GM21529 (cell line): ENCODE measurements around the gene PIGH.
"Not testable (repeated sequence)": the region's sequence is repeated elsewhere in the genome, so short reads cannot be mapped to it uniquely, and the experiment has no call there.

Experiments
- ATAC-seq: cut with Tn5 transposase; IDR thresholded peaks from one replicate; pipeline ENCODE4 v1.9.1; 2021; ENCODE audit not compliant: unreplicated experiment

Gene PIGH, protein sequence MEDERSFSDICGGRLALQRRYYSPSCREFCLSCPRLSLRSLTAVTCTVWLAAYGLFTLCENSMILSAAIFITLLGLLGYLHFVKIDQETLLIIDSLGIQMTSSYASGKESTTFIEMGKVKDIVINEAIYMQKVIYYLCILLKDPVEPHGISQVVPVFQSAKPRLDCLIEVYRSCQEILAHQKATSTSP

DNA sequence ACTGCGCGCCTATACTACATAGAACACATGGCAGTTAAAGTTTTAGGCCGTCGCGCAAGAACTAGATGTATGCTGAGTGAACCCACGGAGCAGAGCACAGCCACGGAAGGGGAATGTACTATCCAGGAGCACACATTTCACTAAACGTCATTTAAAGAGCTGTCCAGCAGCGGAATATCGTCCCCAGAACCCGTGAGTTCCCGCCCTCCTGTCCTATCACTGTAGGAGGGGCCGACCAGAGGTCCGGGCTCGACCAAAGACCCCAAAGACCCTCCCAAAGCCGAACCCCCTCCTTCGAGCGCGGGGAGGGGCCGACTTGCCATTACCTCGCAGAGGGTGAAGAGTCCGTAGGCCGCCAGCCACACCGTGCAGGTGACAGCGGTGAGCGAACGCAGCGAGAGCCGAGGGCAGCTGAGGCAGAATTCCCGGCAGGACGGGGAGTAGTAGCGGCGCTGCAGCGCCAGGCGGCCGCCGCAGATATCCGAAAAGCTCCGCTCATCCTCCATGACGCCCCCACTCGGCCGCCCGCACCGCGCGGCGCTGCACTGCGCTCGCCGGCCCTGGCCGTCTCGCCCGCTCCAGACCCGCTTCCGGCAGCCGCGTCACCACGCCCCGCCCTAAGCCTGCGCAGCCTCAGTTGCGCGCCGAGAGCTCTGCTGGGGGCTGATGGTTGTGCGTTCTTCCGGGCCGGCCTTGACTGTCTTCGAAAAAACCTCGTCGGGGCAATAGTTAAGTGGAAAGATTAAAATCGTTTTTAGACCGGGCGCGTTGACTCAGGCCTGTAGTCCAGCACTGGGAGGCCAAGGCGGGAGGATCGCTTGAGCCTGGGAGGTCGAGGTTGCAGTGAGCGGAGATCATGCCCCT, at the start of gene PIGH:
TSS of gene PIGH (minus strand) at position 571 of the 864 bp plus-strand sequence. CDS start at position 506, 65 bp downstream.
- ATAC-seq = peak; percentile 84

DNA sequence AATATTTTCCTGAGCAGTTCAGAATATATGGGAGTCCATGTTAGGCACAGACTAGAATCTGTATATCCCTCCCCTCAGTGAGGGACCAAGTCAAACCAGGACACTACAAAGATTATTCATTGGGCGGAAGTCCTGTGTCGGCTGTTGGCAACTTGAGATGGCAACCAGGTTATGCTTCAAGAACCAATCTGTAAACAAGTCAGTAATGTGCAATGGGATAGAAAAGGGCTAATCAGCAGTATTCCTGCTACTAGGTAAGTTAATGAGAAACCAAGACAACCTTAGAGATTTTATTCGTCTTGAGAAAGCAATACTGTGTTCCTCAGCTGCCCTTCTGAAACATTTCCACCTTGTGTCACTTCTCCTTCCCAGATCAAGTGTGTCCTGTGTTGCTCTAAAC, 46.1 kb upstream of the PIGH start:
- no peak for ATAC-seq

DNA sequence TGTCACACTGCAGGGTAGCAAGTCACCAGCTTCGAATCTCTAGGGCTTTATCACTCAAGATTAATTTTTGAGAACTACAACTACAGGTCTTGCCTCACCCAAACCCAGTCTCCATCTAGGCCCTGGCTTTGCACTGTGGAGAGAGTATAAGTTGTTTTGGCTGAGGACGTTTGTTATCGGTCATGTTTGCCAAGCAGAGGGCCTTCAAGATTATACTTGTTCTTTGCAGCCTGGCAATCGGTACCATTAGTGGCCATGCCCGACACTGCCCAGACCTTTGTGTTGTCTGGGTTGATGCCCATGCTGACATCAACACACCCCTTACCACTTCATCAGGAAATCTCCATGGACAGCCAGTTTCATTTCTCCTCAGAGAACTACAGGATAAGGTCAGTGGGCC, 45.3 kb upstream of the PIGH start:
- no peak for ATAC-seq

DNA sequence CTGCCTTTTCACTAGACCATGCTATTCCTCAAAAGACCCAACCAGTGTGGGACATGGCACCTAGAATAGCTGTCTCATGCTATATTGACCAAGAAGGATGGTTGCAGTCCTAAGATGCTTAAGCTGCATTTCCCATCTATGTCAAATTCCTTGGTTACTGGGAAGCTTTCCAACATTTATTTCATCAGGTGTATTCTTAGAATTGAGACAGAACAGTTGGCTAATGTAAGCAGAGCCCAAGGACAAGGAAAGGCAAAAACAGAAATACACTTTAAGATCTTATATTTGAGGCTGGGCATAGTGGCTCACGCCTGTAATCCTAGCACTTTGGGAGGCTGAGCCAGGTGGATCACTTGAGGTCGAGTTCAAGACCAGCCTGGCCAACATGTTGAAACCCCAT, 44.4 kb upstream of the PIGH start:
- ATAC-seq = no peak

DNA sequence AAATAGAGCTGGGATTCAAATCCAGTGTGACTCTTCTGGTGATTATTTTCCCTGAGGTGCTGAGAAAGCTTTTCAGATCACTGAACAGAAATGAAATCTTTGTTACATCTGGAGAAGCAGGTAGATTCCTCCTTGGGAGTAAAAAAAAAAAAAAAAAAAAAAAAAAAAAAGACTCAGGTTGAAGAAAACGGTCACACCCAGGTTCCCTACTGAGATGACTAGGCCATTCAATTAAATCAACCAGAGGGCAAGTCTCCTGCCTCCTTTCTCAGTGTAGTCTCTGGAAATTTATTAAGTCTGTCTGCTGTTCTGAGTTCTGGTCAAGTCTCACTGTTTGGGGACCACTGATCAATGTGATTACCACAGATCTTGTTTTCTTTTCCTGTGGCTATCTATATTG, 43.6 kb upstream of the PIGH start:
- no peak for ATAC-seq

DNA sequence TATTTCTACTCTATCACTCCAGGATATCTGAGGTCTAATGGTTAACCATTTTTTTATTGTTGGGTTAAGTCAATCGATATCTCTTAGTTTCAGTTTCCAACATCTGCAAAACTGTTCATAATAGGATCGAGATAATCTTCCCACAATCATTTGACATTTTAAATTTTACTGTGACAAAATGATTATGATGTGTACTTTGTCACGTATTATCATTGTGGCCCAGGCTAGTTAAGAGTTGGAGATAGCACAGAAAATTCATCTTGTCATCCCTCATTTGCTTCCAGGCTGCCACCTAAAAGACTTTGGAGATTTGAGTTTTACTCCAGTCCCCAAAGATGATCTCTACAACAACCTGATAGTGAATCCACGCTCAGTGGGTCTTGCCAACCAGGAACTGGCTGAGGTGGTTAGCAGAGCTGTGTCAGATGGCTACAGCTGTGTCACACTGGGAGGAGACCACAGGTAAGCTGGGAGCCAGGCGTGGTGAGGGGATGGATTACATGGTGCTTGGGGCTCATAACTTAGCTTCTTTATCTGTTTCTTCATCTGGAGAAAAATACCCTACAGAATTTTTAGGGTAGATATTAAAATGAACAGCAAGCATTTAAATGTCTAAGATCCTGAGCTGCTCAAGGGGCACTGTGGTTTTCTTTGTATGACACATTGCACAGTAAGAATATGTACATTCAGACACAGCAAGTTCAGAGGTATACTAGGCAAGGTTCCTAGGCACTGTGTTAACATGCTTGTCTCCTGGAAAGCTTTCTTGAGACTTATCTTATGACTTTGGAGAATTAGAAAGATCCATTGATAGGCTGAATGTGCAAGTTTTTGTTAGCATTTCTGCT, 42.1 kb upstream of the PIGH start:
- no peak for ATAC-seq

DNA sequence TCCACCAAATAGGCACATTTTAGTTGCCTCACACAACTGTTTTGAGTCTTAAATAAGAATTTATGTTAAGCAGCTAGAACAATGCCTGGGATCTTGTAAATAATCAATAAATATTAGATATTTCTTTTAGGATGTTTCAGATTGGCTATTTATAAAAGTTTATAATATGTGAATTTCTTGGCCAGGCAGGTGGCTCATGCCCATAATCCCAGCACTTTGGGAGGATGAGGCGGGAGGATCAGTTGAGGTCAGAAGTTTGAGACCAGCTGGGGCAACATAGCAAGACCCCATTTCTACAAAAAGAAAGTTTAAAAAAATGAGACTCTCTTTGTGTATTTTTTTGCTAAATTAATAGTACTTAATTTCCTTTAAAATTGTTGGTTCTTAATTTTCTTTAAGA, 41.4 kb upstream of the PIGH start:
- no peak for ATAC-seq

DNA sequence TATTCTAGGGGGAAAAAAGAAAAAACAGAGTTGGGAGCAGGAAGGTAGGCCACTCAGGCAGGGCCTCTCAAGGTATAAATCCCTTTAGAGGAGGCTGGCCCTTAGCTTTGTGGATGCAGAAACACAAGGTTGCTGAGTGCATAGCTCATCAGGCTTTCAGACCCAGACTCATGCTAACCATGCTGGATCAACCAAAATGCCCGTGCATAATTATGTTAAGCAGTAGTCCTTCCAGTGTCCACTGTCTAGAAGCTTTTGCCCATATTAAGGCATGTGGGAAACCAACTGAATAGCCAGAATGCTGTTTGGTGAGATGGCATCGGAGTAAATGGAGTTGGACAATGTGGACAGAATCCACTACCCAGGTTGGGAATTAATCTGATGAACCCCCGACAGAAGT, 38.6 kb upstream of the PIGH start:
- ATAC-seq = no peak

DNA sequence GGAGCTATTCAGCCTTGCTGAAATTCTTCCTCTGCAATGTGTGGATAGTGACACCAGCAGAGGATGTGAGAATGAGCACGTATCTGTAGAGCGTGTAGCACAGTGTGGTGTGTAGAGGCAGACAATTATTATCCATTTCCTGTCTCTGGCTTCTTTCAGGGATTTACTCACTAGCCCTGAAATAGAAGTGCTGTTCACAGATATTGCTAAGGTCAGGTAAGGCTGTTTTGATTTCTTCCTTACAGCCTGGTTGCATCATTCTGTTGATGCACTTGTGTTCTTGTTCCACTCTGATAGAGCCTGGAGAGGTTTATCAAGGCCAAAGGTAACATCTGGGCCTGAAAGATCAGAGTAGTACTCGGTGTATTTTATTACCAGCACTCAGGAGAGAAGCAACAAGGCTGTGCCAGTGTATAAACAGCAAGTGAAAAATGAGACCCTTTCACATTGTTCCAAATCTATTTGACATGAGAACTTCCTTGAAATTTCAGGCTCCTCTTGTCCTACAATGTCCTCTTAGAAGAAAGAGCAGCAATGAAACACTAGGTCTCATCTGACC, 36.4 kb upstream of the PIGH start:
- ATAC-seq = no peak

DNA sequence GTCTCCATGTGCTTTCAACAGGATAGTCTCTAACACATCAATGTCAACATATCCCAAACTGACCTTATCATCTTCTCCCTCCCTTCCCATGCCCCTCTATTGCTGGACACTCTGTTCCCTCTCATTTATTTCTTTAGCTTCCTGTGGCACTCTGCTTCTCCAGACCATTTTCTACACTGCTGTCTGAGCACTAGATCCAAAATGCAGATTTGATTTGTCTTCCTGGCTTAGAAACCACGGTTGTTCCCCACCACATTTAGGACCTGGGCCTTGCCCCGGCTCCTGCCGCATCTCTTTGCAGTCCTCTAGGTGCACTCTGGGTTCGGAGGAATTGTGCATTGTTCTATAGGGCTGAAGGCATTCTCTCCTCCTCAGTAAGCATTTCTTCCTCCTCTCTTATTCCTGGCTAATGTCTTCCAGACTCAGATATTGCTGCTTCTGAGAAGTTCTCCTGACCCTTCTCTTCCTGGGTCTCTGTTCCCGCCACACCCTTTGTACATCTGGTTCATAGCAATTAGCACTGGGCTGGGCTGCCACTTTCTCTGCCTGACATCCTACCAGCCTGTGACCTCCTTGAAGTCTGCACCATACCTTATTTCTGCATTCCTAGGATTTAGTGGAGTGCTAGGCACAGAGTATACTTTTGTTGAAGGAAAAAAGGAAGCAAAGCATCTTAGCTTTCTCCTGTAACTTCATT, 33.5 kb upstream of the PIGH start:
- no peak for ATAC-seq

DNA sequence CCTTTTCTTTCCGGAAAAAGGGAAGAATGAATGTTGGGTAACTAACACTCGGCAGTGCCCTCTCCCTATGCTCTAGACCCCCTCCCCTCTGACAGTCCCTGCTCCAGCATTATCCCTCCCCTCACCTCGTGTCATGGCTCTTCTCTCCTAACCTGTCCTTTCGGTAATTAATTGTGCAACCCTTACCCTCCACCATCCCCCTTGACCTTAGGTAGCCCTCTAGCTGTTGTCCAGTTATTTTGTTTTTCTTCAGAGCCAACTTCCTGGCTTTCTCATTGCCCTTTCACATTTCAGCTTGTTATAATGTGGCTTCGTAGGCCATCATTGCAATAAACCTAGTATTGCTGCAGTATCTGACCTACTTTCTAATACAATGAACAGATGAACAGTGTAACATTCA, 30.9 kb upstream of the PIGH start:
- no peak for ATAC-seq

DNA sequence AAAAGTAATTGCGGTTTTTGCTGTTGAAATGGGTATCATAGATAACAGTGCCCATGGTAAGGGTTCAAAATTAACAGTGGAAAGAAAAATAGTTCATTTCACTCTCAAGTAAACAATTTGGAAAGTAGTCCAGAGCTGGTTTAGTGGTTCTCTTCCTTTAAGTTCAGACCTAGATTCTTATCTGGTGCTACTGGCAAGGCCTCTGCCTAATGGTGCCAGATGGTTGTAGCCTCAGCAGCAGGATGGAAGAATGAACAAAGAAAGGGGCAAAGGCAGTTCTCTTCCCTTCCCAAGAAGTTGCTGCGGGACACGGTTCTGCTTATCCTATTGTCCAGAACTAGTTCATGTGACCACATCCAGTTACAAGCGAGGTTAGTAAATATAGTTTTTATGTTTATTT, 30.1 kb upstream of the PIGH start:
- no peak for ATAC-seq

DNA sequence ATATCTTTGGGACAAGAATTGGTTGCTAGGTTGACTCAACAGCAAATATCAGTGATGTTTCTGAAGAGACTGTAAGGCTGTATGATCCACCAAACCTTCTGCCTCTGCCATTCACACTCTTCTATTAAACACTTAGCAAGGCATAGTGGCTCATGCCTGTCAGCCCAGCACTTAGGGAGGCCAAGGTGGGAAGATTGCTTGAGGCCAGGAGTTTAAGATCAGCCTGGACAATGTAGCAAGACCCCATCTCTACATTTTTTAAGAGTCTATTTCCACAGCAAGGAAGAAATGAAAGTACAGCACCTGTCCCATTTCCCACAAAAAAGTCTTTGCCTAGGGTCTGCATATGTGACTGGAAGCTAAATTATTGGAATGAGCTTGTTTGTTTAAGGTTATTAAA, 27.5 kb upstream of the PIGH start:
- ATAC-seq = no peak

DNA sequence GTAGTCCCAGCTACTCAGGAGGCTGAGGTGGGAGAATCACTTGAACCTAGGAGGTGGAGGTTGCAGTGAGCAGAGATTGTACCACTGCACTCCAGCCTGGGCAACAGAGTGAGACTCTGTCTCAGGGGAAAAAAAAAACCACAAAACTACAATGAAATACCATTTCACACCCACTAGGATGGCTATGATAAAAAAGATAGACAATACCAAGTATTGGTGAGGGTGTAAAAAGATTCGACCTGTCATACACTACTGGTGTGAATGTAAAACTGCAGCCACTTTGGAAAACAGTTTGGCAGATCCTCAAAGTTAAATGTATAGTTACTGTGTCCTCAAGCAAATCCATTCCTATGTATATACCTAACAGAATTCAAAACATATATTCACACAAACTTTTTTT, 26.1 kb upstream of the PIGH start:
- ATAC-seq = not testable (repeated sequence)

DNA sequence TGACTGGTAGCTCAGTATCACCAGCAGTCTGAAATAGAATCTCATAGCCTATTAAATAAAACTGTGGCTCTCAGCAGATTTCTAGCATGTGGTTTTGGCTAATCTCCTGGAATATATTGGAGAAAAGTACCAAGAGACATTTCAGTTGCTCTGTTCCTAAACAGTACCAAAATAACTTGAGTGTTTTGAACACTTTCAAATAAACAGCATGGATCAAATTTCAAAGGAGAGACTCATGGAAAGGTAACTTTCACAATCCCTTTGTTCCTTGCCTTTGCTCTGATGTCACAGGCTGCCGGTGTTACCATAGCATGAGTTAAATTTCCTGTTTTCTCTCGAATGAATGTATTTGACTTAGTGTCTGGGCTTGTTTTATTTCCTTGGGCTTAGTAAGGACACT, 23.0 kb upstream of the PIGH start:
- no peak for ATAC-seq

DNA sequence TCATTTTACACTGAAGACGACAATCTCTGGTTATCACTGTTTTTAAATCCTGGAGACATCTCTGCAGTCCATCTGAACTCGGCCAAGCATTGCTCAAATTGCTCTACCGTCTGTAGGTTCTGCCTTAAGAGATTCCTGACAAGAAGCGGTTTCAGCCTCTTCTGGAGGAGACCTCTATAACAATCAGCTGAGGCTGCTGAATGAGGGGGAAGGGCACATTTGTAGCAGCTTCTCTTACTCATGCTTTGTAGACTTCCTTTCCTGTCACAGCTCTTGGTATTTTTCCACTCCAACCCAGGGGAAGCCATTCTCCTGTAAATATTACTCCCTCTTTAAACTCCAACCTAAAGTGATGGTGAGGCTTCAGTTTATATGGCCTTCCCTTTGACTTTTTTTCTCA, 22.6 kb upstream of the PIGH start:
- ATAC-seq = no peak

DNA sequence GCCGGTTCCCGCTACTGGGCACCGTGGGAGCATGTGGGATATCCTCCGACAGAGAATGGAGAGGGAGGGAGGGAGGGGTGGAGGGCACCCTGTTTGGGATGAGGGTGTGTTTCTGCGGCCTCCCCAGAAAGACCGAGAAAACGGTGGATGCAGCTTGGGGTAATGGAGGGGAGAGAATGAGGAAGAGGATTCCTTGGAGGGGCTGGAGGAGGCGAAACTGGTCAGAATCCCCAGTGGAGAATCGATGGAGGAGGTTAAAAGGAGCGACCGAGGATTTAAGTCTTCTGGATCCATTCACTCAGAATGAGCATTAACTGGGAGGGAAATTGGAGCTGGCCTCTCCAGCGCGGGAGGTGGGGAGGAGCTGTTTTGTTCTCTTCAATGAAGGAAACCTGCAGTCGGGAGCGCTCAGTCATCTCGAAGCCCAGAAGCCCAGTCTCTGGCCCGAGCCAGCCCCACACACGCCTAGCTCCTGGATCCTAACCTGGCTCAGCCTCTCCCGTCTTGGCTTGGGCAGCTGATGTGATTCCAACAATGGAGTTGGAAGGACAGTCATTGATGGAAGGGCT, 20.2 kb upstream of the PIGH start:
- no peak for ATAC-seq

DNA sequence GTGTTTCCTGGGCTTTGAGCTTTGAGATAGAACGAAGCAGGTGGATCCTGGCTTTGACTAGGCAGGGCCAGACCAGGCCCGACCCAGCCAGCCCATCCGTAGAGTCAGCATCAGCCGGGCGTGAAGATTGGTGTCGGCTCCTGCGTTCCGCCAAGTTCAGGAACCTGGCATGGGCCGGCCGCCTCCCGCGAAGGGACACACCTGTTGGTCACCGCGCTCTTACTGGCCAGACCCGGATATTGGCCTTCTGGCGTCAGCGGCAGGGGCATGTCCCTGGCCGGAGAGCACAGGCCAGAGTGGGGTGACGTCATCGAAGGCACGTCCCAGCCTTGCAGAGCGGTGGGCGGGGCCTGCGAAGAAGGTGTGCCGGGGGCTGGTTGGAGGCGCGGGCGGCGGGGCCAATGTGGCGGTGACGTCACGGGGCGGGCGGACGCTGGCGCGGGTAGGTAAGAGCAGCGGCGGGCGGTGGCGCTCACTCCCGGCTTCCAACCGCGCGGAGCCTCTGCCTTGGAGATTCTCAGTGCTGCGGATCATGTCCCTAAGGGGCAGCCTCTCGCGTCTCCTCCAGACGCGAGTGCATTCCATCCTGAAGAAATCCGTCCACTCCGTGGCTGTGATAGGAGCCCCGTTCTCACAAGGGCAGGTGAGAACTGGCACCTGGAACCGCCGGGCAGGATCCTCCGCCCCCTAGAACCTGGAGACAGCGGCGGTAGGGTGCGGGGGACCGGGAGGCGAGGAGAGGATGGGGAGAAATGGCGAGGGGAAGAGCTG, 19.6 kb upstream of the PIGH start, which contains the start of gene ARG2:
TSS of gene ARG2 (plus strand) at position 475 of the 771 bp plus-strand sequence. CDS start at position 533, 58 bp downstream.
- peak; percentile 94 for ATAC-seq

DNA sequence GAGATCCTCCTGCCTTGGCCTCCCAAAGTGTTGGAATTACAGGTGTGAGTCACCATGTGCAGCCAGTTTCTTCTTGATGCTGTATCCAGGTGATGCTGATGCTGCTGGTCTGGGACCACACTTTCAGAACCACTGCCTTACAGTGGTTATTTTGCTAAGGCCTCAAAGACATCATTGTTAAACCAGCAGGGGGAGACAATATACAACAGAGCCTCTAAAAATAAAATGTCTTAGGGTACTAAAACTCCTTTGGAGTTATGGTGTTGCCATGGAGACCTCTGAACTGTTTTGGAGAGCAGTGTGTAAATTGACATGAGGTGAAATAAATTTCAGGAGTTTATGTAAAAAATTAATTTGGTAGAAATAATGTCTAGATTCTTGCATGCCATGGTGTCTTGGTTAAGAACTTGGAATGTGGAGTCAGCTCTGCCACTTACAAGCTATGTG, 18.6 kb upstream of the PIGH start:
- peak; percentile 35 for ATAC-seq

DNA sequence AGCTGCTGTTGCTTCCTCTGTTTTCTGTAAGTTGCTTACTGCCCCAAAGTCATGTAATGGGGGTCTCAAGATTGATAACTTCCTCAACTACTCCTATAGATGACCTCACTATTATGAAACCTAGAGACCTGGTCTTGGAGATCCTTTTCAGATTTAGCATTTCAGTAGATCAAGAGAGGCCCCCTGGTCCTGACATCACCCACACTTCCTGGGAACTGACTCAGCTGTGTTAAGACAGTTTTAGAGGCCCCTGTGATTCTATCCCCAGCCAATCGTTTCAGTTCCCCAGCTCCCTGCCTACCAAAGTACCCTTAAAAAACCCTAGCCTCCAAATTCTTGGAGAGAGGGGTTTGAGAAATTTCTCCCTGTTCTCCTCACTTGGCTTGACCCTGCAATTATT, 10.4 kb upstream of the PIGH start:
- no peak for ATAC-seq
